KMS-11 (cell line): ENCODE data around the gene YBEY.

Experiments used
- H2AFZ ChIP-seq: fragments of 200-600 bp; sonication (generic); 2 replicates; pipeline ENCODE4 v1.6.1; 2016; ENCODE audit warnings: antibody characterized with exemption, mixed run types, low read depth
- H3K27ac ChIP-seq: fragments of 200-600 bp; sonication (generic); 2 replicates; pipeline ENCODE4 v1.6.1; 2016; ENCODE audit warnings: mild to moderate bottlenecking, mixed run types
- H3K27me3 ChIP-seq: fragments of 200-600 bp; sonication (generic); 2 replicates; pipeline ENCODE4 v1.6.1; 2017; ENCODE audit warnings: mild to moderate bottlenecking, low read depth, mixed run types, moderate library complexity; ENCODE audit not compliant: insufficient read depth
- H3K36me3 ChIP-seq: fragments of 200-600 bp; sonication (generic); 2 replicates; pipeline ENCODE4 v1.6.1; 2017; ENCODE audit warnings: mild to moderate bottlenecking, mixed run types; ENCODE audit not compliant: insufficient read depth
- H3K4me1 ChIP-seq: fragments of 200-600 bp; sonication (generic); 2 replicates; pipeline ENCODE4 v1.6.1; 2016; ENCODE audit warnings: mild to moderate bottlenecking, low read depth, mixed run types; ENCODE audit not compliant: poor library complexity, severe bottlenecking
- H3K4me2 ChIP-seq: fragments of 200-600 bp; sonication (generic); 2 replicates; pipeline ENCODE4 v1.7.0; 2016; ENCODE audit warnings: mild to moderate bottlenecking, mixed run types
- H3K4me3 ChIP-seq: fragments of 200-600 bp; sonication (generic); IDR thresholded peaks from 2 replicates; pipeline ENCODE4 v1.6.1; 2017; ENCODE audit warnings: low read depth, low read length, mixed read lengths; ENCODE audit not compliant: insufficient read depth
- H3K79me2 ChIP-seq: fragments of 200-600 bp; sonication (generic); 2 replicates; pipeline ENCODE4 v1.6.1; 2016; ENCODE audit warnings: low read depth, mixed run types; ENCODE audit not compliant: insufficient read depth
- H3K9ac ChIP-seq: fragments of 200-600 bp; sonication (generic); 2 replicates; pipeline ENCODE4 v1.6.1; 2016; ENCODE audit warnings: mild to moderate bottlenecking, mixed run types
- H4K20me1 ChIP-seq: fragments of 200-600 bp; sonication (generic); 2 replicates; pipeline ENCODE4 v1.6.1; 2016; ENCODE audit warnings: mild to moderate bottlenecking, mixed run types; ENCODE audit not compliant: insufficient read depth
- TF ChIP-seq, protein P1 (sequence below): fragments of 200-600 bp; sonication (generic); conservative IDR thresholded peaks from 2 replicates; pipeline ENCODE4 v1.6.1; 2017; ENCODE audit warnings: low read depth, mild to moderate bottlenecking, antibody characterized with exemption, low read length, moderate library complexity, mixed read lengths

The YBEY gene

DNA sequence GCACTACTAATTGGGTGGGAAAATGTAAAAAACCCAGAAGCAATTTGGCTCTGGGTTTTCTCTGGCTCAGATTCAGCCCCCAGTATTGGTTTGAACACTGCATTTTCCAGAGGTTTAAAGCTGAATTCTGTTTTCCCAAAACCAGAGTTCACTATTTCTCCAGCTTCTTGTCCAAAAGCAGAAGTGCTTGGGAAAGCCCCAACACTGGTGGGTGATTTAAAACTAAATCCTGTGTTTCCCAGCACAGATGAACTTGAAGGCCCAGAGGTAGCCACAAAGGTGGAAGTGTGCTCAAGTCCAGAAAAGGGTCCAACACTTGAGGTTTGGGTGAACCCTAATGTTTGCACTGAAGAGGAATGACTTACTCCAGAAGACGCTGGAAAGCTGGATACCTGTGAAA is 1.4 kb upstream of the YBEY start:
- Histone ChIP-seq H3K27me3 (no peaks in the 10 kb centered on the region), H2AFZ (no peak overlapping the region), H3K27ac (no peak overlapping the region), H4K20me1 (no peaks in the 10 kb centered on the region), H3K79me2 (peaks cover 62% of the 10 kb centered on the region), H3K4me1 (peaks cover 56% of the 10 kb centered on the region), H3K9ac (no peak overlapping the region; the same call in 1 of the 2 replicates), H3K4me2 (peak overlapping the region; percentile 87), H3K36me3 (peaks cover 13% of the 10 kb centered on the region; the same call in 1 of the 2 replicates), H3K4me3 (no peak overlapping the region)
- TF ChIP-seq, protein P1, sequence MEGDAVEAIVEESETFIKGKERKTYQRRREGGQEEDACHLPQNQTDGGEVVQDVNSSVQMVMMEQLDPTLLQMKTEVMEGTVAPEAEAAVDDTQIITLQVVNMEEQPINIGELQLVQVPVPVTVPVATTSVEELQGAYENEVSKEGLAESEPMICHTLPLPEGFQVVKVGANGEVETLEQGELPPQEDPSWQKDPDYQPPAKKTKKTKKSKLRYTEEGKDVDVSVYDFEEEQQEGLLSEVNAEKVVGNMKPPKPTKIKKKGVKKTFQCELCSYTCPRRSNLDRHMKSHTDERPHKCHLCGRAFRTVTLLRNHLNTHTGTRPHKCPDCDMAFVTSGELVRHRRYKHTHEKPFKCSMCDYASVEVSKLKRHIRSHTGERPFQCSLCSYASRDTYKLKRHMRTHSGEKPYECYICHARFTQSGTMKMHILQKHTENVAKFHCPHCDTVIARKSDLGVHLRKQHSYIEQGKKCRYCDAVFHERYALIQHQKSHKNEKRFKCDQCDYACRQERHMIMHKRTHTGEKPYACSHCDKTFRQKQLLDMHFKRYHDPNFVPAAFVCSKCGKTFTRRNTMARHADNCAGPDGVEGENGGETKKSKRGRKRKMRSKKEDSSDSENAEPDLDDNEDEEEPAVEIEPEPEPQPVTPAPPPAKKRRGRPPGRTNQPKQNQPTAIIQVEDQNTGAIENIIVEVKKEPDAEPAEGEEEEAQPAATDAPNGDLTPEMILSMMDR: no peak

DNA sequence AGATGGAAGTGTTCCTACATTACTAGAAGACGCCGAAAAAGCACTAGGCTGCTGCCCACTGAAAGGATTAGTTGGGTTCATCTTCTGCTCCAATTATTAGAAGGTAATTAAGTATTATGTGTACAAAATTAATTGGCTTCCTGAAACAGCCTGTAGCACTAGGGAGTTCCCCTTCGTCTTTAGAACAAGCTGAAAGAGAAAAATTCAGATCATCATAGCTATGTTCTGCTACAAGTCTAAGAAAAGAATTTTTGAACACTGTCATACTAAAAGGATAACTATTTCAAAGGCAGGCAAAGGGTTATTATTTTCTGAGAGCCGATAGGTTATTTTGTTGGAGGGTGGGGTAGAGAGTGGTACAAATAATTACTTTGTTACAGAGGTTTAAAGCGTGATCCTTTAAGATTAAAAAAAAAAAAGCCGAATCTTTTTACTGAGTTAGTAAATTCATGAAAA is 908 bp upstream of the YBEY start, which contains the start of gene MCM3AP:
MCM3AP (minus strand) TSS at position 406 of the 456 bp plus-strand sequence; CDS start at position 81, 325 bp downstream.
- Histone ChIP-seq H3K27ac (peak within 1 kb of the TSS; percentile 77), H3K4me2 (peak within 1 kb of the TSS; percentile 87), H3K4me1 (peaks cover 61% of the 10 kb centered on the region), H2AFZ (peak within 1 kb of the TSS; percentile 80), H3K9ac (peak within 1 kb of the TSS; percentile 75), H3K4me3 (no peak within 1 kb of the TSS), H3K36me3 (peaks cover 11% of the 10 kb centered on the region; the same call in 1 of the 2 replicates), H3K79me2 (peaks cover 58% of the 10 kb centered on the region), H4K20me1 (no peaks in the 10 kb centered on the region), H3K27me3 (no peaks in the 10 kb centered on the region)
- TF ChIP-seq, protein P1: no peak

DNA sequence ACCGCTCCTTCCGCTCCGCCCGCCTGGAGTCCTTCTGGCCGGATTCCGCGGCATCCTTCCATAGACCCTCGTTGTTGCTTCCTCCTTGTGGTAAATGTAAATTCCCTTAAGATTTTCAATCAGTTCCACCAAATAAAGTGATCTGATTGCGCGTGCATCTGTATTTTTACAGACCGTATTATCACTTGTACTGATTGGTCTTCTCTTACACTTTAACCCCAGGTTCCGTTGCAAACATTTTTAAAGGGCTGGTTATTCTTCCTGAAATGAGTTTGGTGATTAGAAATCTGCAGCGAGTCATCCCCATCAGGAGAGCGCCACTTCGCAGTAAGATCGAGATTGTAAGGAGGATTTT is 483 bp downstream of the YBEY start:
- no peaks in the 10 kb centered on the region for H4K20me1 ChIP-seq
- no peak overlapping the region for H3K4me3 ChIP-seq
- peaks cover 7% of the 10 kb centered on the region; the same call in 1 of the 2 replicates for H3K36me3 ChIP-seq
- peak overlapping the region; percentile 77 for H3K27ac ChIP-seq
- peak overlapping the region; percentile 73 for H3K4me2 ChIP-seq
- H2AFZ ChIP-seq: peak overlapping the region; percentile 80
- peak overlapping the region; percentile 75 for H3K9ac ChIP-seq
- TF ChIP-seq, protein P1: no peak
- H3K4me1 ChIP-seq: peaks cover 61% of the 10 kb centered on the region
- H3K79me2 ChIP-seq: peaks cover 52% of the 10 kb centered on the region
- no peaks in the 10 kb centered on the region for H3K27me3 ChIP-seq

DNA sequence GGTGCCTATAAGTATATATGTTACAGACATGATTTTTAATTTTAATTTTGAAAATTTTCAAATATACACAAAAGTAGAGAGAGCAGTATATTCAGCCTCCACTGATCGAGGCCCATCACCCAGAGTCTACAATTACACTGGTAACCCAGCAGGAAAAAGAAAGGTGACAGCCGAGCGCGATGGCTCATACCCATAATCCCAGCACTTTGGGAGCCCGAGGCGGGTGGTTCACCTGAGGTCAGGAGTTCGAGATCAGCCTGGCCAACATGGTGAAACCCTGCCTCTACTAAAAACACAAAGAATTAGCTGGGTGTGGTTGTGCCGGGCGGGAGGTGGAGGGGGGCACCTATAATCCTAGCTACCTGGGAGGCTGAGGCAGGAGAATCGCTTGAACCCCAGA is 1.4 kb downstream of the YBEY start:
- Histone ChIP-seq H3K27ac (no peak overlapping the region), H2AFZ (peak overlapping the region; percentile 80; the same call in 1 of the 2 replicates), H3K4me3 (no peak overlapping the region), H3K36me3 (peaks cover 7% of the 10 kb centered on the region; the same call in 1 of the 2 replicates), H3K4me1 (peaks cover 54% of the 10 kb centered on the region), H3K4me2 (peak overlapping the region; percentile 73), H3K79me2 (peaks cover 43% of the 10 kb centered on the region), H3K9ac (peak overlapping the region; percentile 75; the same call in 1 of the 2 replicates), H4K20me1 (no peaks in the 10 kb centered on the region), H3K27me3 (no peaks in the 10 kb centered on the region)
- TF ChIP-seq, protein P1: no peak
